ENCODE results near the gene SKA3.
"Not testable (repeated sequence)": the region's sequence is repeated elsewhere in the genome, so short reads cannot be mapped to it uniquely, and the experiment has no call there.

The SKA3 gene

DNA sequence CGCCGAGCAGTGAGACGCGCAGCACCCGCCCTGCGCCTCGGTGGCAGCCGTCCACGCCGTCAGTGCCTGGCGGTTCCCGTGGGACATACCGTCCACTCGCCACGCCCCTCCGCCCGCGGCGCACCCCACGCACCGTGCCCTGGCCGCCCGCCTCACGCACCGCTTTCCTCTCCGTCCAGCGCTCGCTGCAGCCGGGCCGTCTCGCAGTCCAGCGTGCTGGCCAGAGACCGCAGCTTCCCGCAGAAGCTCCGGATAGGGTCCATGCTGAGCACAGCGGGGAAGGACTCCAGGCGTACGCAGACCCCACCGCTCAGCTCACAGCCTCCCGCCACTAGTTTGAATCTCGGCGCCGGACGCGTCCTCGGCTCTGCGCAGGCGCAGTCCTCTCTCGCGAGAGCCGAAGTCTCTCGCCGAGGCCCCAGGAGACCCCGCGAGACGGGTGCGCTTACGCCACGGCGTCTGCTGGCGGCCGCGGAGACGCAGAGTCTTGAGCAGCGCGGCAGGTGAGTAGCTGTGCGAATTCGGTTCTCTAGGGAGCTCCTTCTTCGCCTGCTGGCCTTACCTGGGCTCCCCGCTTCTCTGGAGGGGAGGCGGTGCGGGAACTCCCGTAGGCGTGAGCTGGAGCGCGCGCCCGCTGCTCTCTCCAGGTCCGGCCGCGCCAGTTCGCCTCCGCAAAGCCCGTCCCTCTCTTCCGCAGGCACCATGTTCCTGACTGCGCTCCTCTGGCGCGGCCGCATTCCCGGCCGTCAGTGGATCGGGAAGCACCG lies at the start of gene SKA3, which contains the start of gene MRPL57:
Gene SKA3 (minus strand): TSS at position 338 of the 767 bp plus-strand sequence. CDS start 75 bp downstream, at position 263.
Gene MRPL57 (plus strand): TSS at position 444 of the 767 bp plus-strand sequence. CDS start 259 bp downstream, at position 703.
- DNase-seq (ENCODE audit: low read depth in 3 of 3) = peak; percentile 88 to 90 (median 90)

DNA sequence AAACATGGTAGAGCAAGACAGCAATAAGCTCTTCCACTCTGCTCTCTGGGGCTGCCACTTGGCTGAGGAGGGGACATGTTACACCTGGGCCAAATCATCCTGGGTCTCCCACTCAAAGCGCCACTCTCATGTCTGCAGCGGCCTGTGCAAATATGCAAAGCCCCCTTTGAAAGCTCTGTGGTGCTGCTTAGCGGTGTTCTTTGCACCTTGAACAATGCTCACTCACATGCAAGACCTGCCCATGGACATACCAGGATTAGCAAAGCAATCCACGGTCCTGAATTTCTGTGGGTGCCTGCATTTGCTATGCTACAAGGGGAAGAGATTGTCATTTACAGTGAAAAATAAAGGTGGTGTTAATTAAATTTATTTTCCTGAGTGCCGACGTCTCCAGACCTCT lies 48.7 kb upstream of the SKA3 start:
- no peak for DNase-seq (ENCODE audit: low read depth in 3 of 3)

DNA sequence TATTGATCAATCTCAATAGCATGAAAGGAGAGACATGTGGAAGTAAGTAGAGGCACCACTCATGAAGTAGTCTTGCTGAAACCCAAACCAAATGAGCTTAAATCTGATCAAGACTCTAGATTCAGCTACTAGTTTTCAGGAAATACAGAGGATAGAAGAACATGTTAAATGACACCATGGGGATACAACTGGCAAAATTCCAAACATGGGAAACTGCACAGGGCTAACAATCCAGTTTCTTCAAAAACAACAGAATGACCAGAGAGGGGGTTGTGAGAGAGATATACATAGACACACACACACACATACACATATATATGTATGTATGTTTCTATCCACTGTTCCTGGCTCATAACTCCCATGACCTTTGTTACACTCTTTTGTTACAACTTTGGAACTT lies 44.9 kb upstream of the SKA3 start:
- no peak for DNase-seq (ENCODE audit: low read depth in 3 of 3)

DNA sequence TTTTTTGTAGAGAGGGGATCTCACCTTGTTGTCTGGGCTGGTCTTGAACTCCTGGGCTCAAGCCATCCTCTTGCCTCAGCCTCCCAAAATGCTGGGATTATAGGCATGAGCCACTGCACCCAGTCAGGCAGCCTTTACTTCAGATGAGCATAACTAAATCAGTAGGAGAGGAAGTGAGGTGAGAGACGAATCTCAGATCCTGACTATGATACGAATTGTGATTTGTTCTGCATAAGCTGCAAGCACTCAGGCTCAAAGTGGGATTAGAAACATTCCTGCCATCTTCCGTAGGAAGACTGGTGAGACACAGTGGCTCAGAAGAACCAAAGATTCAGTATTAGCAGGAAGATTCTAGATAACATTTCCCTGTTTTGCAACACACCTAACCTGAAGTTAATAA lies 43.4 kb upstream of the SKA3 start:
- not testable (repeated sequence) for DNase-seq (ENCODE audit: low read depth in 3 of 3)

DNA sequence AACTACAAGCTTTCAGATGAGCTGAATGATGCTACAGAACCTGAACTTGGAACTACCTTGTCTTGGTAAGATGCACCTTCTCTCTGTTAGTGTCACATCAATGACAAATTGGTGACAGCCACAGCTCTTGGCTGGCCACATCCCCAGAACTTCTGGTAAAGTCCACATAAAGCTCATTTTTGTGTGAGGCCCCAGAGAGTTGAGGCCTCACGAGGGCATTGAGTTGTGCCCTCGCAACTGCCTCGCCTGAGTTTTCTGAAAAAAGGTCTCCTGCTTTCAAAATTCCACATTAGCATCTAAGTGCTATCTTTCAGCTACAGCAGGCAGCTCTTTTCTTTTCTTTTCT lies 42.7 kb upstream of the SKA3 start:
- no peak for DNase-seq (ENCODE audit: low read depth in 3 of 3)

DNA sequence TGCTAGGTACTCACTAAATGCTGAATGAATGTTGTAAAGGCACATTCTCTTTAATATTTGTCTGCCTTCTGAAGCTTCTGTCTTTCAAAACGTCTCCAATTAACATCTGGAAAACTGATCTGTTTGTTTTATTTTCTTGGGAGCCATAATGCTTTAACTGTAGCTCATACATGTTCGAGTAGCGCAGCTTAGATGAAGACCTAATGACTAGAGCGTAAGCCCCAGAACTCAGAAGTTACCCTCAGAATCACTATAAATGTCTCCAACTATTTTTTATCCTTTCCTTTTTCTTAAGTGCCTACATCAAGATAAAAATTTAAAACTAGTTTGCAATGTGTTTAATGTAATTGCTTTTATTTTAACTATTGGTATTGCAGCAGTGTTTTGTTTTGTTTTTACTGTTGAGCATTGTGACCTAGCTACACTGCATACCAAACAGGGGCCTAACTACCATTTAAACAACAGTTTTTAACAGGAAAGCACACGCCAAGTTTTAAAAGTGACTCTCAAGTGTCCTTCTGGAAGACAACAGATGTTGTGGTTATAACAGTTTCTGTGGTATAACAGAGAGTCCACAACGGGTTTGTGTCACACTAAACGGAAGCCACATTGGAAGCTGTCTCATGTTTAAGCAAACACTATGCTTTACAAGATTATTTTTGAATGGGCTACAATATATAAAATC lies 42.1 kb upstream of the SKA3 start:
- no peak for DNase-seq (ENCODE audit: low read depth in 3 of 3)

DNA sequence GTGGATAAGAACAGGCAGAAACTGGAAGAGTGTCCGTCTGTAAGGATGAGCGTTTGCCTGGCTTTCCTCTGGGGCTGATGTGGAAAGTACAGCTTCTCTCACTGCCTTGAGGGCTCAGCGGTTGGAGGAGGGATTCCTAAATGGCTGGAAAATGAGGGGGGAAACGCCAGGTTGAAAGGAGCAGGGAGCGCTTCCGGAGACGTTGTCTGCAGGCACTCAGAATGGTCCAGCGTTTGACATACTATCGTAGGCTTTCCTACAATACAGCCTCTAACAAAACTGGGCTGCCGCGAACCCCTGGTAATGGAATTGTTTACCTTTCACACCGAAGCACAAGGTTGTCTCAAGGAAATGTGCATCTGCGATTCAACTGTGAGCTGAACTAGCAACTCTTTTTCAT lies 40.0 kb upstream of the SKA3 start:
- no peak for DNase-seq (ENCODE audit: low read depth in 3 of 3)

DNA sequence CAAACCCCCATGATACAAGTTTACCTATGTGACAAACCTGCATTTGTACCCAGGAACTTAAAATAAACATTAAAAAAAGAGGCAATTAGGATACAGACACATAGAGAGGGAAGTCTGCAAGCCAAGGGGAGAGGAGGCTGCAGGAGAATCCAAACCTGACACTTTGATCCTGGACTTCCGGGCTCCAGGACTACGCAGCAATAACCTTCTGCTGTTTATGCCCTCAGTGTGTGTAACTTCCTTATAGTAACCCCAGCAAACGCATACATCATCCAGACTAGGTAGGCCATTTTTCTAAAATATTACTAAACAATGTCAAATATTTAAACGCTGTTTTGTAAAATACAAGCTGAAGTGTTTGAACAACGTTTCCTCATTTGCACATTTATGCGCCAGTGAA lies 39.1 kb upstream of the SKA3 start:
- DNase-seq (ENCODE audit: low read depth in 3 of 3) = not testable (repeated sequence)

DNA sequence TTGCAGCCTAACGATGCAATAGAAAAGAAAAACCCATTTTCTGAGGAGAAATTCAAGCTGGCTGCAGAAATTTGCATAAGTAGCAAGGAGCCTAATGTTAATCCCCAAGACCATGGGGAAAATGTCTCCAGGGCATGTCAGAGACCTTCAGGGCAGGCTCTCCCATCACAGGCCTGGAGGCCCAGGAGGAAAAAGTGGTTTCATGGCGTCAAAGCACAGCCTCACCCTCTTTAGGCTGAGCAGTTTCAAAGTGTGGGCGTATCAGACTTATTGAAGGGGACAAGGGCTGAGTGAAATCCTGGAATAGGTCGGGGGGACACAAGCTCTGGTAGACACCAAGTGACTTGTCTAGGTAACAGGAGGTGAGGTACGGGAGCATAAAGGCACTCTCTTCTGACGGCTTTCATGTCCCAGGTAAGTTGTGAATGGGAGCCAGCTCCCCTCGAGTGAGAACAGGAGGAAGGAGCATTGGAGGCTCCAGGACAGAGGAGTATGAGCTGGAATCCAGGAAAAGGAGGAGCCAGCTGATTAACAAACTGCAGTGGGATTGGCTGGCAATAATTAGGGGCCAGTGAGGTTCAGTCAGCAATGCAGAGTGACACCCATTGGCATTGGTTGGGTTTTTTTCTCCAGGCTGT lies 35.9 kb upstream of the SKA3 start:
- no peak for DNase-seq (ENCODE audit: low read depth in 3 of 3)

DNA sequence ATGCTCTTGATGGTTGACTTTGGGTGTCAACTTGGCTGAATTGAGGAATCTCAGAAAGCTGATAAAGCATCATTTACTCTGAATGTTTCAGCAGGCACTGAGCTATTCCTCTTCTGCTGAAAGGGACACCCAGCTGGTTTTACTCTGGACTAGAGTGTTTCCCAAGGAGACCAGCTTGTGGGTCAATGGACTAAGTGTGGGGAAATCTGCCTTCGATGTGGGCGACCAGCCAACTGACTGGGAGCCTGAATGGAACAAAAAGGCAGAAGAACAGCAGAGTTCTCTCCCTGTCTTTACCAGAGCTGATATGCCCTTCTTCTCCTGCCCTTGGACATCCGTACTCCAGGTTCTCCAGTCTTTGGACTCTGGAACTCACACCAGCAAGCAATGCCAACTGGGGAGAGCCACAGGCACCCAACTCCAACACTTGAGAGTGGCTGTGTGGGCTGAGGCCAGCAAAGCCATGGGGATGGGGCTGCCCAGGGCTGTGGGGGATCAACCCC lies 32.4 kb upstream of the SKA3 start:
- DNase-seq (ENCODE audit: low read depth in 3 of 3) = no peak

DNA sequence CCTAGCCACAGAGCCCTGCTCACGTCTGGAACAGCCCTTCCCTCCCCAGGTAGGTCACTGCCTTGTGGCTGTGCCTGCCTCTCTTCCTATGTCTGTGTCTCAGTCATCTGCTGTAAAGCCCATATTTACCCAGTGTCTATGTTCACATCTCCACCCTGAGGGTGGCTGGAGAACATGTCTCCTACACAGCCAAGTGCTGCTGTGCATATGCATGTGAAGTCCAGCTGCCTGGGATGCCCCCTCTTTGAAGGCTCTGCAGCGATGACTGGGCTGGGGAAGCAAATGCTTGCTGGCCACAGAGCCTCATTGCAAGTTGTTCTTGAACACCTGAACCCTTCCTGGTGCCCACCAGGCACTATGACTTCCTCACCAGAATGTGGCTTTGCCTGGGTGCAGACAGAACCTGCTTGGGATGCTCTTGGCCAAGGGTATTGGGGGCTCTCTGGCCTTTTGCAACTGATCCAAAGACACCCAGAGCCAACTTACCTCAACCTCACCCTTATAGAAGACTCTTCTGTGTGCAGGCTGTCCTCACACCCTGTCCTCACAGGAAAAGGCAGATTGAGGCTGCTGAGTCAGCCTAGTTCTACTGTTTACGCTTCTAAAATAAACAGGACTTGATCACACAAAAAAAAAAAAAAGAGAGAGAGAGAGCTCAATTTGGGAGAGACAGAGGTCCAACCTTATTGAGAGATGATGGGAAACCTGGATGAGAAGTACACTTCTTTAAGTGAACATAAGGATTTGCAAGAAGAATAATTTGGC lies 26.6 kb upstream of the SKA3 start:
- no peak for DNase-seq (ENCODE audit: low read depth in 3 of 3)

DNA sequence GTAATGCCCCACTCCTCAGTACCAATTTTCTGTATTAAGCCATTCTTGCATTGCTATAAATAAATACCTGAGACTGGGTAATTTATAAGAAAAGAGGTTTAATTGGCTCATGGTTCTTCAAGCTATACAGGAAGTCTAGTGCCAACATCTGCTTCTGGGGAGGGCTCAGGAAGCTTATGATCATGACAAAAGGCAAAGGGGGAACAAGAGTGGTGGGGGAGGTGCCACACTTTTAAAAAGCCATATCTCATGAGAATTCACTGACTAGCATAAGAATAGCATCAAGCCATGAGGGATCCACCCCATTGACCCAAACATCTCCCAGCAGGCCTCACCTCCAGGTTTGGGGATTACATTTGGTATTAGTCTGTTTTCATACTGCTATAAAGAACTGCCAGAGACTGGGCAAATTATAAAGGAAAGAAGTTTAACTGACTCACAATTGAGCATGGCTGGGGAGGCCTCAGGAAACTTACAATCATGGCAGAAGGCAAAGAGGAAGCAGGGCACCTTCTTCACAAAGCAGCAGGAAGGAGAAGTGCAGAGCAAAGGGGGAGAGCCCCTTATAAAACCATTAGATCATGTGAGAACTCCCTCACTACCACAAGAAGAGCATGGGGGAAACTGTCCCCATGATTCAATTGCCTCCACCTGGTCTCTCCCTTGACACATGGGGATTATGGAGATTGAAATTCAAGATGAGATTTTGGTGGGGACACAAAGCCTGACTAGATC lies 25.3 kb upstream of the SKA3 start:
- DNase-seq (ENCODE audit: low read depth in 3 of 3) = not testable (repeated sequence)

DNA sequence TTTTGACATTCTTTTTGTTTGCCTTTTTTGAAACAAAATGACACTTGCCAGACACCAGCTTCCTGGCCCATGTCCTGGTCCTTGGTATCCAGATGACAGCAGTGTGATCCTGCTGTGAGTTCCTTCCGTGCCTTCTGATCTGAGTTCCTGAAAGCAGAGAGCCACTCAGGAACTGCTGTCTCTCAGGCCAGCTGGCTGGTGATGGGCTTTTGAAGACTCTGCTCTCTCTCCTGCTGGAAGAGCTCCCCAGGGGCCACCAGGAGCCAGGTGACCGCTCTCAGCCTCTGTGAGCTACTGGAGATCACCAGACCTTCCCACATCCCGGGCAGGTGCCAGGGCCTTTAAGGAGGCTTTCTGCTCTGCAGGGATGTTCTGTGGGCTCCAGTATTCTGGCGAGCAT lies 22.0 kb upstream of the SKA3 start:
- not testable (repeated sequence) for DNase-seq (ENCODE audit: low read depth in 3 of 3)

DNA sequence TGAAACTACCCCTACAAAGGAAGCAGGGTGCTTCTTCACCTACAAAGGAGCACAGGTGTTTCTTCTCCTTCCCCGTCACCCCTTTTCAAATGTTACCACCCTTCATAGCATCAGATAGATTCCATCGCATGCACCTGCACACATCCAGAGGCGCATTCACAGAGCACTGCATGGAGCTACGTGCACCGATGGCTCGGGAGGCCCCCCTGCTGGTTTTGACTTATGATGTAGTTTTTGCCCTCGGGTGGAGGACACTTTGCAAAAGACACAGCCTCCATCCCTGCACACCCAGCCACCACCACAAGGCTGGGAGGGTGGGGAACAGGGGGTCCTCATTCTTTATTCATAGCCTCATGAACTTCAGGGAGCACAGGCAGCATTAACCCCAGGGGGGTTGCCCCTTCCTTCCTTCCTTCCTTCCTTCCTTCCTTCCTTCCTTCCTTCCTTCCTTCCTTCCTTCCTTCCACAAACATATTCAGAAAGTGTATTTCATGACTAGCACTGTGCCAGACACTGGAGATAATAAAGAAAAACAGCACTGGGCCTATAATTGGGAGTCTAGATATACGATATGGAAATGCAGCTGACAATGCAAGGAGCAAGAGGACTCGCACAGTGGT lies 21.4 kb upstream of the SKA3 start:
- not testable (repeated sequence) for DNase-seq (ENCODE audit: low read depth in 3 of 3)

DNA sequence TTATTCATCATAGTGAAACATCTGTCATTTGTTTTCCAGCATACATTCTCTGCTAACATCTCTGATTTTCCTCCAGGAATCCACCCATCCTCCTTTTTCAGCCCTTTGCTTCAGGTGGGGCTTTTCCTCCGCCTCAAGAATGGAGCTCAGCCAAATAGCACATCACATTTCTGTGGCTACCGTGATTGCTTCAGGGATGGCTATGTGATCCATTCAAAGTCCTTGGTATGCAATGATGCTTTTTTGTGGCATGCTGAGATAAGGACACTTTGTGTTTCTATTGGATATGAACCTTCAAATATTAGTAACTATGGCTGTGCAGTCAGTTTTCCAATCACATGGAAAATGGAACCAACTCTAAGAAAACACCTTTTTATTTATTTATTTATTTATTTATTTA lies 18.4 kb upstream of the SKA3 start:
- not testable (repeated sequence) for DNase-seq (ENCODE audit: low read depth in 3 of 3)

DNA sequence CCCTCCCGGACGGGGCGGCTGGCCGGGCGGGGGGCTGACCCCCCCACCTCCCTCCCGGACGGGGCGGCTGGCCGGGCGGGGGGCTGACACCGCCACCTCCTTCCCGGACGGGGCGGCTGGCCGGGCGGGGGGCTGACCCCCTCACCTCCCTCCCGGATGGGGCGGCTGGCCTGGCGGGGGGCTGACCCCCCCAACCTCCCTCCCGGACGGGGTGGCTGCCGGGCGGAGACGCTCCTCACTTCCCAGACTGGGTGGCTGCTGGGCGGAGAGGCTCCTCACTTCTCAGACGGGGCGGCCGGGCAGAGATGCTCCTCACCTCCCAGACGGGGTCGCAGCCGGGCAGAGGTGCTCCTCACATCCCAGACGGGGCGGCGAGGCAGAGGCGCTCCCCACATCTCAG lies 10.1 kb upstream of the SKA3 start:
- not testable (repeated sequence) for DNase-seq (ENCODE audit: low read depth in 3 of 3)

DNA sequence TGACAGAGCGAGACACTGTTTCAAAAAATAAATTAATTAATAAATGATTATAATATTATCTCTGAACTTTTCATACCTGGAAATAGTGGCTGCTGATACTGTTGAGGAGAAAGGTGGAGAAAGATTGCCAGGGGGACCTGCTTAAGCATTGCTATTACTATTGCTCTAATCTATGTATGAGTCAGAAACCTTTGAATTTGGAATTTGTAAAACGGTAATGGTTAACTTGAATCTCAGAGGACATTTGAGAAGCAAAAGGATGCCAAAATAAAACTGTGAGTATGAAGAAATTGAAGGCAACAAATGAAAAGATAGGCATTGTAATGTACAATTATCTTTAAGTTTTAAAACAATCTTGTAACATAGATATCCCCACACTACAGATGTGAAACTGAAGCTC lies 5.3 kb upstream of the SKA3 start:
- DNase-seq (ENCODE audit: low read depth in 3 of 3) = no peak

DNA sequence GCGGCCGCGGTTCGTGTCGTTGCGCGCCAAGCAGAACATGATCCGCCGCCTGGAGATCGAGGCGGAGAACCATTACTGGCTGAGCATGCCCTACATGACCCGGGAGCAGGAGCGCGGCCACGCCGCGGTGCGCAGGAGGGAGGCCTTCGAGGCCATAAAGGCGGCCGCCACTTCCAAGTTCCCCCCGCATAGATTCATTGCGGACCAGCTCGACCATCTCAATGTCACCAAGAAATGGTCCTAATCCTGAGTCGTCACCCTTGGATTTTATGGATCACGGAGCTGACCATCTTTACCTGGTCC lies 581 bp upstream of the SKA3 start:
- peak in 1 of 3 experiments; percentile 10 for DNase-seq (ENCODE audit: low read depth in 3 of 3)

DNA sequence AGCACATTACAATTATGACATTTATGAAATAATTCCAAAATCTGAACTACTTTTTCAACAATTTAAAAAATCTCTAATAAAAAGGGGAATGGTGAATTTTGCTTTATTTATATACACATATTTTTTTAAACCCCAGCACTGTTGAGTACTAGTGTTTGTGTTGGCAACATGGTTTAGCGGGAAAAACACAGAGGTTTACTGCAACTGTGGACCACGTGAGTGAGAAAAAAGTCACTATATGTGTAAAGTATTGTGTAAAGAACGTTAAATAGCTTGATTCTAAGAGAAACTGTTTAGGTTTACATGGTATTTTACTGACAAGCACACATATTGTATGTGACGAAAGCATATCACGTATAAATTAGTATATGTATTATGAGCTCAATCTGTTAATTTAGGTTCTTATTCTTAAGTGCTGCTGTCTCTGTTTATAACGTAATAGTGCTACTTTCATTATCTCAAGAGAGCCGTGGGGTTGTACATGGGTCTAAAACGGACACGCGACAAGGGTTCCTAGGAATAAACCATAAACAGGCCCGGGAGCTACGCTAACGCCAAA lies 617 bp downstream of the SKA3 start:
- no peak for DNase-seq (ENCODE audit: low read depth in 3 of 3)

DNA sequence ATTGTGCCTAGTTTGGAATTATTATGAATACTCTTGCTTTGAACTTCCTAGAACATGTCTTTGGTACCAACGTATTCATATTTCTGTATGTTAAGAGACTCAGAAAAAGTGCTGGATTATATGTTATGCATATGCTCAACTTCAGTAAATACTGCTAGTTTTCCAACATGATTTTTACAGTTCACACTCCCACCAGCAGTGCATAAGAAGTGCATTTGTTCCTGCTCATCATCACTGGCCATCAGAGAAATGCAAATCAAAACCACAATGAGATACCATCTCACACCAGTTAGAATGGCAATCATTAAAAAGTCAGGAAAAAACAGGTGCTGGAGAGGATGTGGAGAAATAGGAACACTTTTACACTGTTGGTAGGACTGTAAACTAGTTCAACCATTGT lies 2.6 kb downstream of the SKA3 start:
- not testable (repeated sequence) for DNase-seq (ENCODE audit: low read depth in 3 of 3)

DNA sequence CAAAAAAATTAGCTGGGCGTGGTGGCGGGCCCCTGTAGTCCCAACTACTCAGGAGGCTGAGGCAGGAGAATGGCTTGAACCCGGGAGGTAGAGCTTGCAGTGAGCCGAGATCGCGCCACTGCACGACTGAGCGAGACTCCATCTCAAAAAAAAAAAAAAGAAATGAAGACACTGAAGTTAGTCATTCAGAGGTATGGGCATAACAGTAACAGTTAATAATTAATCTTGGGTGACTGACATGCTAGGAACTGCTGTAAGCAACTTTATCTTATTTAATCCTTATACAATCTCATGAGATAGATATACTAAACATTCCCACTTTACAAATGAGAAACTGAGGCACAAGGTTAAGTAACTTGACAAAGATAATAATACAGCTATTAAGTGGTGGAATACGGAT lies 4.9 kb downstream of the SKA3 start:
- no peak for DNase-seq (ENCODE audit: low read depth in 3 of 3)
